HPDE6-E6E7 (cell line): ENCODE data around the gene LAMA4.

Experiments used
- DNase-seq: peaks from one replicate; pipeline ENCODE4 v3.0.0; 2011; ENCODE audit warnings: missing footprints; ENCODE audit errors: extremely low spot score

LAMA4 gene

GRCh38 chr6:112193117-112193516, 61.2 kb downstream of the LAMA4 start:
- no peak for DNase-seq

- DNase-seq: no peak
Measured at GRCh38 chr6:112191509-112192020, 62.8 kb downstream of the LAMA4 start.

GRCh38 chr6:112190164-112190563, 64.2 kb downstream of the LAMA4 start:
- DNase-seq: no peak

- DNase-seq: no peak
Measured at GRCh38 chr6:112189494-112189893, 64.9 kb downstream of the LAMA4 start.

- no peak for DNase-seq
Measured at GRCh38 chr6:112188906-112189305, 65.5 kb downstream of the LAMA4 start.

GRCh38 chr6:112187736-112188135, 66.6 kb downstream of the LAMA4 start:
- DNase-seq: no peak

- DNase-seq: no peak
Measured at GRCh38 chr6:112184951-112185350, 69.4 kb downstream of the LAMA4 start.

- DNase-seq: no peak
Measured at GRCh38 chr6:112183271-112183671, 71.1 kb downstream of the LAMA4 start.

- DNase-seq: no peak
Measured at GRCh38 chr6:112181130-112181529, 73.2 kb downstream of the LAMA4 start.

- DNase-seq: peak; percentile 25
Measured at GRCh38 chr6:112180095-112180820, 74.1 kb downstream of the LAMA4 start.

- no peak for DNase-seq
Measured at GRCh38 chr6:112179631-112180030, 74.7 kb downstream of the LAMA4 start.

GRCh38 chr6:112178846-112179245, 75.5 kb downstream of the LAMA4 start:
- DNase-seq: no peak

- DNase-seq: no peak
Measured at GRCh38 chr6:112177092-112177491, 77.3 kb downstream of the LAMA4 start.

GRCh38 chr6:112176175-112176574, 78.2 kb downstream of the LAMA4 start:
- no peak for DNase-seq

- DNase-seq: no peak
Measured at GRCh38 chr6:112173221-112173804, 81.1 kb downstream of the LAMA4 start.

- no peak for DNase-seq
Measured at GRCh38 chr6:112172540-112172939, 81.8 kb downstream of the LAMA4 start.

GRCh38 chr6:112169541-112169940, 84.8 kb downstream of the LAMA4 start:
- DNase-seq: no peak

GRCh38 chr6:112163295-112164257, 90.8 kb downstream of the LAMA4 start:
- DNase-seq: peak; percentile 76

GRCh38 chr6:112160745-112161144, 93.6 kb downstream of the LAMA4 start:
- DNase-seq: no peak

- DNase-seq: no peak
Measured at GRCh38 chr6:112156668-112157067, 97.7 kb downstream of the LAMA4 start.

- DNase-seq: no peak
Measured at GRCh38 chr6:112155886-112156285, 98.5 kb downstream of the LAMA4 start.

GRCh38 chr6:112154711-112155110, 99.7 kb downstream of the LAMA4 start:
- no peak for DNase-seq
